GM19193 (cell line): ENCODE results near the gene CDC5L.

Experiments
- POLR2A ChIP-seq: IDR thresholded peaks from 4 replicates; pipeline ENCODE4 v1.6.1; 2011; ENCODE audit not compliant: insufficient read depth, insufficient read length; ENCODE audit errors: extremely low read depth

Gene CDC5L

DNA sequence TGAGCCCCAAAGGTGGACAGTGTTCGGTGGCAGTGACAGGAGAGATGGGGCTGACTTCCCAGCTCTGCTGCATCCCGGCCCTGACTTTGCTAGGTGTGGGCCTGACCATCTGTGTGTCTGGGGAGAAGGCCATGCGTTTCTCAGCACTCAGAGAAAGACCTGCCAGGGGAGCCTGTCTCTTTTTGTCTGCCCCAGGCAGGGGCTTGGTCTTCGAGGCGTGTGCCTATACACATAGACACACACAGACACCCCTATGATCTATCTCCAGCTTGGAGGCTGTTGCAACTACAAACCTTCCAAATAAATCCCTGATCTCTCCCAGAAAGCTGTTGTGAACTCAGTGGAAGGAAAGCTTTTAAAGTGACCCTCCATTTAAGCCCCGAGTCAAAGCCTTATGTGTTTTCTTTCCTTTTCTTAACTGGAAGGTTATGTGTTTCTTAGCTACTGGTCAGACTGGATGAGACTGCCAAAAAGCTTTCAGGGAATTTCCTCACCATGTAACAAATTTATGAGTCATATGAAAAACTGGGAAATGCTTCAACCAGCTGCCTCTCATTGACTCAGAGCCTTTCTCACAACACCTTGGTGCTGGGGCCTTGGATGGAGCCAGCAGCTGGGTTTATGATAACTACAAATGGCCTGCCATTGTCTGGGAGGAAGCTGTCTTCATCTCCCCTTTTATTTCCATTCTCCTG is 102.6 kb downstream of the CDC5L start:
- TF ChIP-seq POLR2A = no peak

GRCh38 chr6:44493132-44493531 is 105.6 kb downstream of the CDC5L start:
- TF ChIP-seq POLR2A = no peak

GRCh38 chr6:44493593-44493992 is 106.1 kb downstream of the CDC5L start:
- TF ChIP-seq POLR2A = no peak

- no peak for TF ChIP-seq POLR2A
These were observed 106.5 kb downstream of the CDC5L start for GRCh38 chr6:44494011-44494501.

- TF ChIP-seq POLR2A = no peak
These were observed 107.8 kb downstream of the CDC5L start for GRCh38 chr6:44495036-44495901.

DNA sequence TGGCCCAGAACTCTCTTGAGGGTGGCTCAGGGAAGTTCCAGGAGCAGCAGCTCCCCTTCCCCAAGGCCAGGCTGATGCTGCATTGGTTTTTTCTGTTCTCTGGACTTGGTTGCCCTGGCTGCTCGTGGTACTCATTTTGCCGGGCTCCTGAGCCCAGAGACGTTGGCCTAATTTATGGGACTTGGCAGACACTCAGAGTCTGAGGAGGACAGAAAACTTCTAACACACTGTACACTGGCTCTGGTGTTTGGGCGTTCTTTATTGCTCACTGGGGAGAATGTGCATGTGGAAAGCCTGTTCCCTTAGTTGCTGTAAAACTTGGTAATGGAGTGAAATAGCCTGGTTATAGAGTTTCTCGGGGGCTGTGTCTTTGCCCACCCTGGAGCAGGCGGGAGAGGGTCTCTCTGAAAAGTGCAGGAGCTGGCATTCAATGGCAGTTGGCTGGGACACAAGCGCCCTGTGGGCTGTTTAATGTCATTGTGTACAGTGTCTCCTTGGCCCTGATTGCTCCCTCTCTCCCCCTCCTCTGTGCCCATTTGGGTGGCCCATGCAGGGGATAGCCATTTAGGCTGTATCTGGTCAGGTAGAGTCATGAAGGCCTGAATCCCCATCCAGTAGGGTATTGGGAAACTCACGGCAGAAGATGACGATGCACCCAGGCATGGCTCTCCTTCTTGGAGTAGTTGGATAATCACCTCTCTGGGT is 109.3 kb downstream of the CDC5L start:
- TF ChIP-seq POLR2A = no peak

DNA sequence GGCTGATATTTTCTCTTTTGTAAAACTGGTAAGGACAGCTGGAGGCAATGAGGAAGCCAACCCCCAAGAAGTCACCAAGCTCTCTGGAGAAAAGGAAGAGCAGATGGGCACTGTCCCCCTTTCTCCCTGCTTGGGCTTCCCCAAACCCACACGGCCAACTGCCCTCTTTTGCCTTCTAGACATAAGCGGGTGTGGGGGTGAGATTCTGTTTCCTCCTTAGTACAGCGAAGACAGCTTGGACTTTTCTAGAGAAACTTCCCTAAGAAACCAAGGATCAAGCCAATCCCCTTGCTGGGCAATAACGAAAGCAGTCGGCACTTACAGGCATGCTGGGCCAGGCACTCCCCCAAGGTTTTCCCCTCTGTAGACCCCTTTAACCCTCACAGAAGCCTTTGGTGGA is 110.3 kb downstream of the CDC5L start:
- TF ChIP-seq POLR2A = no peak

GRCh38 chr6:44498436-44498835 is 110.9 kb downstream of the CDC5L start:
- no peak for TF ChIP-seq POLR2A

GRCh38 chr6:44499609-44500008 is 112.1 kb downstream of the CDC5L start:
- TF ChIP-seq POLR2A = no peak
